Upper lobe of right lung (tissue), 1 donor: ENCODE data around the gene IL5RA. TPM values are rescaled to one million over a fixed set of nuclear protein-coding genes. Genes with fewer than 3 reads are reported as not detected.

Source experiments
- ATAC-seq: fragments of 200-7000 bp; cut with Tn5 transposase; one replicate; pipeline ENCODE4 v1.9.1; 2020; ENCODE audit warnings: mild to moderate bottlenecking, moderate library complexity
- DNase-seq: peaks from one replicate; pipeline ENCODE4 v3.0.0-alpha.2; 2020
- H3K27ac ChIP-seq: fragments of 200-600 bp; one replicate; pipeline ENCODE4 v1.8.0; 2022
- H3K27me3 ChIP-seq: fragments of 200-600 bp; one replicate; pipeline ENCODE4 v1.8.0; 2022; ENCODE audit warnings: mild to moderate bottlenecking
- H3K36me3 ChIP-seq: fragments of 200-600 bp; one replicate; pipeline ENCODE4 v1.8.0; 2022
- H3K4me1 ChIP-seq: fragments of 200-600 bp; one replicate; pipeline ENCODE4 v1.8.0; 2022
- H3K4me3 ChIP-seq: fragments of 200-600 bp; one replicate; pipeline ENCODE4 v1.8.0; 2022; ENCODE audit warnings: mild to moderate bottlenecking
- H3K9me3 ChIP-seq: fragments of 200-600 bp; one replicate; pipeline ENCODE4 v1.8.0; 2022
- intact Hi-C: fragments of 100-400 bp; cut with DNase I; formaldehyde crosslinking; loops from one replicate; pipeline ENCODE4 v1.11.0; 2022
- total RNA-seq: library from RNA; stranded (reverse); fragmentation: NEBNext Ultra II Directional; extraction: Animal tissue kit (Norgen Biotek cat#: 25700); gene quantifications from one replicate; pipeline ENCODE4 v1.2.1, GENCODE V29; 2021
- TF ChIP-seq, protein P1 (sequence below): fragments of 200-600 bp; IDR thresholded peaks from one replicate; pipeline ENCODE4 v1.8.0; 2022; ENCODE audit warnings: antibody characterized with exemption
- donor health status: DM: no; HTN: yes; CAD: no; lungs with severe emphysema.

IL5RA gene
- total RNA-seq, 1 donor from 2014 or later, result 0.69 TPM

- Histone ChIP-seq H3K36me3 (no peaks in the 10 kb centered on the region), H3K4me1 (no peaks in the 10 kb centered on the region), H3K9me3 (no peaks in the 10 kb centered on the region), H3K27me3 (no peaks in the 10 kb centered on the region), H3K4me3 (no peak overlapping the region), H3K27ac (no peak overlapping the region)
- ATAC-seq (peak; percentile 92), DNase-seq (no peak)
- intact Hi-C loops, result no loop called here
- TF ChIP-seq, protein P1, sequence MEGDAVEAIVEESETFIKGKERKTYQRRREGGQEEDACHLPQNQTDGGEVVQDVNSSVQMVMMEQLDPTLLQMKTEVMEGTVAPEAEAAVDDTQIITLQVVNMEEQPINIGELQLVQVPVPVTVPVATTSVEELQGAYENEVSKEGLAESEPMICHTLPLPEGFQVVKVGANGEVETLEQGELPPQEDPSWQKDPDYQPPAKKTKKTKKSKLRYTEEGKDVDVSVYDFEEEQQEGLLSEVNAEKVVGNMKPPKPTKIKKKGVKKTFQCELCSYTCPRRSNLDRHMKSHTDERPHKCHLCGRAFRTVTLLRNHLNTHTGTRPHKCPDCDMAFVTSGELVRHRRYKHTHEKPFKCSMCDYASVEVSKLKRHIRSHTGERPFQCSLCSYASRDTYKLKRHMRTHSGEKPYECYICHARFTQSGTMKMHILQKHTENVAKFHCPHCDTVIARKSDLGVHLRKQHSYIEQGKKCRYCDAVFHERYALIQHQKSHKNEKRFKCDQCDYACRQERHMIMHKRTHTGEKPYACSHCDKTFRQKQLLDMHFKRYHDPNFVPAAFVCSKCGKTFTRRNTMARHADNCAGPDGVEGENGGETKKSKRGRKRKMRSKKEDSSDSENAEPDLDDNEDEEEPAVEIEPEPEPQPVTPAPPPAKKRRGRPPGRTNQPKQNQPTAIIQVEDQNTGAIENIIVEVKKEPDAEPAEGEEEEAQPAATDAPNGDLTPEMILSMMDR, result no peak
Observed at GRCh38 chr3:3113042-3113709, 3.0 kb upstream of the IL5RA start.

DNA sequence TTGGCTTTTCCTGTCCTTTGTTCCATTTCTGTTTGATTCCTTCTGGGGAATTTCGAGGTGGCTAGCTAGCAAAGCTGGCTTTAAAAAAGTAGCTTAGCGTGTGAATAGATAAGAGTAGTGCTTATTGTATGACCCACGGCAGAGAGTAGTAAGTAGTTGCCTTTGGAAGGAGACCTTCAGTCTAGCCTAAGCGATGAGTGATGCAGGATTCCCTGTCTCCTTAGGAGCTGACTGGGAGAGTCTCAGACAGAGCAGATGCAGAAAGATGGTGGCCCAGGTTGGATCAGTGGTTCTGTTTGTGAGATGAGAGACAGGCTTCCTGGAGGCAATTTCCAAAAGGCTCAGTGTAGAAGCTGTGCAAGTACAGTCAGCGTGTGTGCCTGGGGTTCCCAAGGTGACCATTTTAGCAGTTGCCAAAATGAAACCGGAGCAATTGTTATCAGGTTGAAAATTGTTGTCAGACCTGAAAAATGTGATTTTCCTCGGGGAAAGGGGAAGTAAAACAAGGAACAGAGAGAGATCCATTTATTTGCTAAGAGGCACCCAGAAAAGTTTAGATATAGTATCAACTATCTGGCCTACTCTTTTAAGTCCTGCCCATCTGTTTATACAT is 681 bp upstream of the IL5RA start:
- Histone ChIP-seq H3K36me3 (no peaks in the 10 kb centered on the region), H3K27ac (peak overlapping the region; percentile 61), H3K9me3 (no peaks in the 10 kb centered on the region), H3K4me1 (no peaks in the 10 kb centered on the region), H3K27me3 (no peaks in the 10 kb centered on the region), H3K4me3 (no peak overlapping the region)
- intact Hi-C loops, result no loop called here
- no peak for DNase-seq
- ATAC-seq, result no peak
- TF ChIP-seq, protein P1, result no peak

DNA sequence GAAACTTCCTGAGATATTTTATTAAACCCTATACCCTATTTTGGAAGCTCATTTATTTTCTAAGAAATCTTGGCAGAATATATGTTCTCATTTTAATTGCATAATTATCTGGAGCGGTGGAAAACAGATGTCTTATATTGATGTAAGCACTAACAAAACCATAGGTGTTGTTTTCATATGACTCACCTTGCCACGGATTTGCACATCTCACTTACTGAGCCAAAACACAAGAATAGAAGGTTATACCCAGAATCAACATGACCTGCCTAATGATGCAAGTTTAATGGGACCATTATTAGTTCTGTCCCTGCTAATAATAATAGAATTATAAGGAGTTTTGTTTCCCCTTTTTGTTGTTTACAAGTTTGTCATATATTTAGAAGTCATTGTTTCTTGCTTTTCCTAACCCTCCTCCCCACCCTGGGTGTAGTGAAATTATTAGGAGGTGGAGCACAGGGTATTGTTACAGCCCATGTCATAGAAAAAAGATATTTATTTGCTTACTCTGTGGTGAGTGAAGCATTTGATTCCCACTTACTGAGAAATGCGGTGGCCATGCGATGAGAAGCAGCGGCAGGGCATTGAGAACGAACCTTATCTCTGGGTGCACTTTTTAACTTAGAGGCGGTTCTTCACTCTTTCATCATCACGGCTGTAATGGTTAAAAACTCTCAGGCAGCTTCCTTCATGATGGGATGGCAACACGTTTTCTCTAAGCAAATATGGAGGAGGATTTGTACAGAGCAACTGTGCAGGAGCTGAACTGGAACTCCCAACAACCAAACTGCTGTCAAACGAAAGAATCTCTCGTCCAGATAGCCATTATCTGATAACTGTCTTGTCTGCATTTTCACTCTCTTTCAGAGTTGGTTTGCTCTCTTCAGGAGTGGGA is 521 bp downstream of the IL5RA start:
- peak overlapping the region; percentile 1 for H3K4me3 ChIP-seq
- no peaks in the 10 kb centered on the region for H3K36me3 ChIP-seq
- intact Hi-C loops, result no loop called here
- no peaks in the 10 kb centered on the region for H3K27me3 ChIP-seq
- H3K4me1 ChIP-seq, result no peaks in the 10 kb centered on the region
- ATAC-seq, result no peak
- TF ChIP-seq, protein P1, result no peak
- no peak for DNase-seq
- H3K9me3 ChIP-seq, result no peaks in the 10 kb centered on the region
- peak overlapping the region; percentile 61 for H3K27ac ChIP-seq

DNA sequence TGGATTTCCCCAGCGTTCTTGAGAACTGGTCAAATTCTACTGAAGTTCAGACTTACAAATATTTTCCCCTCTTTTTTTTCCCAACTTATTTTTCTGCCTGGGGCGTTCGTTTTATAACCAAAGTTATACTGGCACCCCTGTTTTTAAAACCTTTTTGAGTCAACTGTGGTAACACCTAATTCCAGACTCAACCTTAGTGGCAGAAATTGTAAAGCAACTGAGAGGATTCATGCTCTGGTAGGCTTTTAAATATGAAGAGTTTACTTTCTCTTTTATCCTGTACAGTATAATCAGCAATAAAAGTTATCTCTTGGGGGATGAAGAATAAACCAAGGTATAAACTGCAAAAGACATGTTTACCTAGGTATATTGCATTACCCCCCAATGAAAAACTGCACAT is 2.3 kb downstream of the IL5RA start:
- Histone ChIP-seq H3K9me3 (no peaks in the 10 kb centered on the region), H3K27ac (no peak overlapping the region), H3K27me3 (no peaks in the 10 kb centered on the region), H3K4me1 (no peaks in the 10 kb centered on the region), H3K36me3 (no peaks in the 10 kb centered on the region), H3K4me3 (no peak overlapping the region)
- intact Hi-C loops, result no loop called here
- TF ChIP-seq, protein P1, result no peak
- DNase-seq, result no peak
- no peak for ATAC-seq

DNA sequence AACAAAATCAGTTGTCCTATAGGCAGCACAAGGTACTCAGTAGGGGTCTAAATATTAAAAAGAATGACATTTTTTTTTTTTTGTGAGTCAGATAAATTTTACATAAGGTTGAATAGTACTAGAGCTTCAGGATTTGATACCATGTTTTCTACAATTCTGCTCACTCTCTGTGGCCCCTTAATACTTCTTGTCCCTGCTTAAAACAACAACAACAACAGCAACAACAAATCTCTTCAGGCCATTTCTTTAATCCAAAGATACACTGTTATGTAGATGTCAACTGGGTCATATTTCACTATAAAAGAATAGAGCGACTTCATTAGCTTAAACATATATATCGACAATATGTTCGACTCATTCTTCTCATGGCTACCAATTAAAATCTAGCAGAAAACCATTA is 3.0 kb downstream of the IL5RA start:
- intact Hi-C loops, result no loop called here
- H3K27me3 ChIP-seq, result no peaks in the 10 kb centered on the region
- H3K27ac ChIP-seq, result no peak overlapping the region
- H3K4me3 ChIP-seq, result no peak overlapping the region
- ATAC-seq, result no peak
- no peaks in the 10 kb centered on the region for H3K36me3 ChIP-seq
- no peak for DNase-seq
- TF ChIP-seq, protein P1, result no peak
- no peaks in the 10 kb centered on the region for H3K9me3 ChIP-seq
- no peaks in the 10 kb centered on the region for H3K4me1 ChIP-seq
